ENCODE measurements around the gene RSPH6A.

DNA sequence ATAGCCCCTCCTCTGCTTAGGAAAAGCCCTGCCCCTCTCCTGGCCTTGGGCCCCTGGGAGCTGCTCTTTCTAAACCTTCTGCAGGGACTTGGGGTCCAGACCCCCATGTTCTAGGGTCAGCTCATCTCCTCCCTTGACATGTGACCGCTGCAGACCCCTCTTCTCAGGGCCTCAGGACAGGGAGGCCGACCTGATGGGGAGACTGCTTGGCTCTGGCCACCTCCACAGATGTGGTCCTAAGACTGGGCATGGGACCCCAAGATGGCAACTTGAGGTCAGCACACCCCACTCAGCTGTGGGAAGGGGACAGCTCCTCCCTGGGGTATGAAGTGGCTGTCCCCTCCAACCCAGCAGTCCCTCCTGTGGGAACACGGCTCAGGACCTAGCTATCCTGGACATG lies 42.2 kb downstream of the RSPH6A start:
- TF ChIP-seq POLR2A (IDR thresholded peaks at IDR 0.05) (no peak), CTCF (IDR thresholded peaks at IDR 0.05) (no peak)
